ENCODE measurements around the gene HNRNPL.
"Not testable (repeated sequence)": the region's sequence is repeated elsewhere in the genome, so short reads cannot be mapped to it uniquely, and the experiment has no call there.

HNRNPL gene

GRCh38 chr19:38800577-38801347 is 49.0 kb downstream of the HNRNPL start:
- no peak for DNase-seq

GRCh38 chr19:38799104-38799503 is 50.7 kb downstream of the HNRNPL start:
- no peak for DNase-seq

- DNase-seq = not testable (repeated sequence)
These were observed 52.0 kb downstream of the HNRNPL start for GRCh38 chr19:38797781-38798180.

- no peak for DNase-seq
These were observed 53.6 kb downstream of the HNRNPL start for GRCh38 chr19:38796154-38796553.

- no peak for DNase-seq
These were observed 54.2 kb downstream of the HNRNPL start for GRCh38 chr19:38795549-38795948.

GRCh38 chr19:38793671-38794070 is 56.1 kb downstream of the HNRNPL start:
- no peak for DNase-seq

- peak; percentile 56 for DNase-seq
These were observed 56.6 kb downstream of the HNRNPL start for GRCh38 chr19:38793177-38793576.

- DNase-seq = no peak
These were observed 57.3 kb downstream of the HNRNPL start for GRCh38 chr19:38792250-38793111.

GRCh38 chr19:38791451-38792064 is 58.2 kb downstream of the HNRNPL start:
- not testable (repeated sequence) for DNase-seq

GRCh38 chr19:38790507-38791403 is 59.0 kb downstream of the HNRNPL start:
- DNase-seq = not testable (repeated sequence)

- no peak for DNase-seq
These were observed 61.1 kb downstream of the HNRNPL start, which contains the start of gene LGALS7B for GRCh38 chr19:38788478-38789243. LGALS7B (plus strand) TSS chr19:38789200; CDS start chr19:38789227, 27 bp downstream.

GRCh38 chr19:38786572-38787265 is 63.1 kb downstream of the HNRNPL start:
- DNase-seq = no peak

Data from fibroblast of skin of back (primary cell).